Measurements from ENCODE around the gene HPCAL1. TPM values are rescaled to one million over a fixed set of nuclear protein-coding genes. Genes with fewer than 3 reads are reported as not detected.
"Not testable (repeated sequence)": the region's sequence is repeated elsewhere in the genome, so short reads cannot be mapped to it uniquely, and the experiment has no call there.

Gene HPCAL1
- total RNA-seq, 1 donor from 2014 or later, result 12.3 TPM

- Histone ChIP-seq H2AFZ (ENCODE audit: low read depth, low read length) (no peak overlapping the region), H3K4me3 (ENCODE audit: insufficient read depth, low read depth, low read length) (no peak overlapping the region), H3K4me2 (ENCODE audit: low read length) (no peak overlapping the region), H3K4me1 (ENCODE audit: insufficient read depth, low read length) (peaks cover 4% of the 10 kb centered on the region), H3K27ac (ENCODE audit: low read depth, low read length) (no peak overlapping the region), H3K27me3 (ENCODE audit: insufficient read depth, low read length) (no peaks in the 10 kb centered on the region), H3K9ac (ENCODE audit: low read length) (no peak overlapping the region), H3K36me3 (ENCODE audit: insufficient read depth, low read length) (no peaks in the 10 kb centered on the region), H3K9me3 (ENCODE audit: insufficient read depth, low read depth, low read length) (no peaks in the 10 kb centered on the region), H3K79me2 (ENCODE audit: insufficient read depth, low read length) (no peaks in the 10 kb centered on the region), H4K20me1 (ENCODE audit: insufficient read depth, low read length) (no peaks in the 10 kb centered on the region)
- Mint-ChIP-seq H3K27me3 (ENCODE audit: low read depth, unreplicated experiment) (peaks cover 52% of the 10 kb centered on the region), H3K27ac (ENCODE audit: unreplicated experiment) (no peak overlapping the region), H3K9me3 (ENCODE audit: unreplicated experiment) (no peaks in the 10 kb centered on the region), H3K36me3 (ENCODE audit: low read depth, unreplicated experiment) (peaks cover 2% of the 10 kb centered on the region), H3K4me3 (ENCODE audit: unreplicated experiment) (no peak overlapping the region), H3K4me1 (ENCODE audit: low read depth, unreplicated experiment) (no peaks in the 10 kb centered on the region)
- FAIRE-seq (no peak), DNase-seq (ENCODE audit: low read depth) (no peak)
- TF ChIP-seq EZH2 (IDR thresholded peaks at IDR 0.05; ENCODE audit: insufficient read depth, low read length), result no peak
- TF ChIP-seq CTCF (IDR thresholded peaks at IDR 0.05; ENCODE audit: insufficient read depth, low read depth, low read length), result no peak
Measured at GRCh38 chr2:10454505-10454904, 151.8 kb downstream of the HPCAL1 start.

GRCh38 chr2:10457195-10457594 is 154.5 kb downstream of the HPCAL1 start:
- H3K27ac ChIP-seq (ENCODE audit: low read depth, low read length); FAIRE-seq; H3K27me3 ChIP-seq (ENCODE audit: insufficient read depth, low read length); H3K9ac ChIP-seq (ENCODE audit: low read length); H3K4me3 Mint-ChIP-seq (ENCODE audit: unreplicated experiment); H3K79me2 ChIP-seq (ENCODE audit: insufficient read depth, low read length); H3K4me1 Mint-ChIP-seq (ENCODE audit: low read depth, unreplicated experiment); H2AFZ ChIP-seq (ENCODE audit: low read depth, low read length); H3K36me3 ChIP-seq (ENCODE audit: insufficient read depth, low read length); H3K4me1 ChIP-seq (ENCODE audit: insufficient read depth, low read length); H3K36me3 Mint-ChIP-seq (ENCODE audit: low read depth, unreplicated experiment); H3K9me3 Mint-ChIP-seq (ENCODE audit: unreplicated experiment); H3K9me3 ChIP-seq (ENCODE audit: insufficient read depth, low read depth, low read length); H3K27ac Mint-ChIP-seq (ENCODE audit: unreplicated experiment); H3K4me2 ChIP-seq (ENCODE audit: low read length); DNase-seq (ENCODE audit: low read depth); H3K4me3 ChIP-seq (ENCODE audit: insufficient read depth, low read depth, low read length); H4K20me1 ChIP-seq (ENCODE audit: insufficient read depth, low read length): not testable (repeated sequence)
- H3K27me3 Mint-ChIP-seq (ENCODE audit: low read depth, unreplicated experiment), result peaks cover 61% of the 10 kb centered on the region

- peaks cover 64% of the 10 kb centered on the region for H3K27me3 Mint-ChIP-seq (ENCODE audit: low read depth, unreplicated experiment)
- Histone ChIP-seq H3K27ac (ENCODE audit: low read depth, low read length) (no peak overlapping the region), H3K36me3 (ENCODE audit: insufficient read depth, low read length) (no peaks in the 10 kb centered on the region), H3K9me3 (ENCODE audit: insufficient read depth, low read depth, low read length) (no peaks in the 10 kb centered on the region), H3K4me1 (ENCODE audit: insufficient read depth, low read length) (no peaks in the 10 kb centered on the region), H4K20me1 (ENCODE audit: insufficient read depth, low read length) (no peaks in the 10 kb centered on the region), H3K4me3 (ENCODE audit: insufficient read depth, low read depth, low read length) (no peak overlapping the region), H3K9ac (ENCODE audit: low read length) (no peak overlapping the region), H3K27me3 (ENCODE audit: insufficient read depth, low read length) (no peaks in the 10 kb centered on the region), H2AFZ (ENCODE audit: low read depth, low read length) (peak overlapping the region; percentile 34), H3K79me2 (ENCODE audit: insufficient read depth, low read length) (no peaks in the 10 kb centered on the region), H3K4me2 (ENCODE audit: low read length) (no peak overlapping the region)
- FAIRE-seq, result no peak
- TF ChIP-seq EZH2 (IDR thresholded peaks at IDR 0.05; ENCODE audit: insufficient read depth, low read length) (no peak), CTCF (IDR thresholded peaks at IDR 0.05; ENCODE audit: insufficient read depth, low read depth, low read length) (no peak)
- peaks cover 2% of the 10 kb centered on the region for H3K36me3 Mint-ChIP-seq (ENCODE audit: low read depth, unreplicated experiment)
- DNase-seq (ENCODE audit: low read depth), result peak; percentile 54
- H3K9me3 Mint-ChIP-seq (ENCODE audit: unreplicated experiment), result no peaks in the 10 kb centered on the region
- H3K27ac Mint-ChIP-seq (ENCODE audit: unreplicated experiment), result no peak overlapping the region
- no peak overlapping the region for H3K4me3 Mint-ChIP-seq (ENCODE audit: unreplicated experiment)
- no peaks in the 10 kb centered on the region for H3K4me1 Mint-ChIP-seq (ENCODE audit: low read depth, unreplicated experiment)
Measured at GRCh38 chr2:10457846-10458598, 155.3 kb downstream of the HPCAL1 start.
